ENCODE measurements around the gene PTAR1.

Gene PTAR1

GRCh38 chr9:69744688-69745380 is 15.0 kb downstream of the PTAR1 start:
- no peaks in the 10 kb centered on the region for H3K9me3 ChIP-seq (ENCODE audit: low read length)
- no peak overlapping the region for H3K4me3 ChIP-seq (ENCODE audit: low read length)
- peaks cover 69% of the 10 kb centered on the region for H3K36me3 ChIP-seq (ENCODE audit: insufficient read depth, low read length)
- peaks cover 14% of the 10 kb centered on the region for H3K4me1 ChIP-seq (ENCODE audit: insufficient read depth, low read length)
- H2AFZ ChIP-seq (ENCODE audit: low read depth, low read length): no peak overlapping the region
- H3K27me3 ChIP-seq (ENCODE audit: insufficient read depth, low read length): no peaks in the 10 kb centered on the region

- Histone ChIP-seq H3K36me3 (ENCODE audit: insufficient read depth, low read length) (peaks cover 65% of the 10 kb centered on the region), H2AFZ (ENCODE audit: low read depth, low read length) (no peak overlapping the region)
These were observed 15.9 kb downstream of the PTAR1 start for GRCh38 chr9:69743930-69744329.

GRCh38 chr9:69740872-69741505 is 18.8 kb downstream of the PTAR1 start:
- H3K27me3 ChIP-seq (ENCODE audit: insufficient read depth, low read length): no peaks in the 10 kb centered on the region
- H3K36me3 ChIP-seq (ENCODE audit: insufficient read depth, low read length): peaks cover 56% of the 10 kb centered on the region
- H2AFZ ChIP-seq (ENCODE audit: low read depth, low read length): no peak overlapping the region
- no peaks in the 10 kb centered on the region for H3K4me1 ChIP-seq (ENCODE audit: insufficient read depth, low read length)
- no peak overlapping the region for H3K4me3 ChIP-seq (ENCODE audit: low read length)
- H3K9me3 ChIP-seq (ENCODE audit: low read length): no peaks in the 10 kb centered on the region

More at GRCh38 chr9:69743930-69744329, 15.9 kb downstream of the PTAR1 start:
- no peak overlapping the region for H3K4me3 ChIP-seq (ENCODE audit: low read length)
- H3K4me1 ChIP-seq (ENCODE audit: insufficient read depth, low read length): peaks cover 10% of the 10 kb centered on the region
- H3K9me3 ChIP-seq (ENCODE audit: low read length): no peaks in the 10 kb centered on the region
- no peaks in the 10 kb centered on the region for H3K27me3 ChIP-seq (ENCODE audit: insufficient read depth, low read length)

GRCh38 chr9:69731348-69731747 is 28.5 kb downstream of the PTAR1 start:
- Histone ChIP-seq H3K27me3 (ENCODE audit: insufficient read depth, low read length) (no peaks in the 10 kb centered on the region), H3K9me3 (ENCODE audit: low read length) (peaks cover 4% of the 10 kb centered on the region), H2AFZ (ENCODE audit: low read depth, low read length) (no peak overlapping the region), H3K36me3 (ENCODE audit: insufficient read depth, low read length) (peaks cover 62% of the 10 kb centered on the region), H3K4me3 (ENCODE audit: low read length) (no peak overlapping the region), H3K4me1 (ENCODE audit: insufficient read depth, low read length) (no peaks in the 10 kb centered on the region)

- no peak overlapping the region for H3K4me3 ChIP-seq (ENCODE audit: low read length)
- no peaks in the 10 kb centered on the region for H3K4me1 ChIP-seq (ENCODE audit: insufficient read depth, low read length)
- H3K9me3 ChIP-seq (ENCODE audit: low read length): peaks cover 5% of the 10 kb centered on the region
- H3K36me3 ChIP-seq (ENCODE audit: insufficient read depth, low read length): peaks cover 60% of the 10 kb centered on the region
- no peak overlapping the region for H2AFZ ChIP-seq (ENCODE audit: low read depth, low read length)
- no peaks in the 10 kb centered on the region for H3K27me3 ChIP-seq (ENCODE audit: insufficient read depth, low read length)
These were observed 39.8 kb downstream of the PTAR1 start for GRCh38 chr9:69719983-69720382.

GRCh38 chr9:69719367-69719766 is 40.4 kb downstream of the PTAR1 start:
- H3K36me3 ChIP-seq (ENCODE audit: insufficient read depth, low read length): peaks cover 56% of the 10 kb centered on the region

GRCh38 chr9:69718218-69718617 is 41.6 kb downstream of the PTAR1 start:
- Histone ChIP-seq H3K36me3 (ENCODE audit: insufficient read depth, low read length) (peaks cover 49% of the 10 kb centered on the region), H3K4me1 (ENCODE audit: insufficient read depth, low read length) (no peaks in the 10 kb centered on the region), H2AFZ (ENCODE audit: low read depth, low read length) (no peak overlapping the region), H3K9me3 (ENCODE audit: low read length) (peaks cover 5% of the 10 kb centered on the region), H3K27me3 (ENCODE audit: insufficient read depth, low read length) (no peaks in the 10 kb centered on the region), H3K4me3 (ENCODE audit: low read length) (no peak overlapping the region)

More at GRCh38 chr9:69719367-69719766, 40.4 kb downstream of the PTAR1 start:
- peaks cover 5% of the 10 kb centered on the region for H3K9me3 ChIP-seq (ENCODE audit: low read length)
- no peak overlapping the region for H2AFZ ChIP-seq (ENCODE audit: low read depth, low read length)
- no peaks in the 10 kb centered on the region for H3K4me1 ChIP-seq (ENCODE audit: insufficient read depth, low read length)
- H3K27me3 ChIP-seq (ENCODE audit: insufficient read depth, low read length): no peaks in the 10 kb centered on the region
- H3K4me3 ChIP-seq (ENCODE audit: low read length): no peak overlapping the region

GRCh38 chr9:69715825-69716224 is 44.0 kb downstream of the PTAR1 start:
- Histone ChIP-seq H3K4me1 (ENCODE audit: insufficient read depth, low read length) (no peaks in the 10 kb centered on the region), H3K4me3 (ENCODE audit: low read length) (no peak overlapping the region), H3K36me3 (ENCODE audit: insufficient read depth, low read length) (peaks cover 47% of the 10 kb centered on the region)

GRCh38 chr9:69715096-69715495 is 44.7 kb downstream of the PTAR1 start:
- no peaks in the 10 kb centered on the region for H3K9me3 ChIP-seq (ENCODE audit: low read length)
- peaks cover 50% of the 10 kb centered on the region for H3K36me3 ChIP-seq (ENCODE audit: insufficient read depth, low read length)

More at GRCh38 chr9:69715825-69716224, 44.0 kb downstream of the PTAR1 start:
- Histone ChIP-seq H3K27me3 (ENCODE audit: insufficient read depth, low read length) (no peaks in the 10 kb centered on the region), H2AFZ (ENCODE audit: low read depth, low read length) (no peak overlapping the region), H3K9me3 (ENCODE audit: low read length) (no peaks in the 10 kb centered on the region)

GRCh38 chr9:69697475-69697874 is 62.3 kb downstream of the PTAR1 start:
- Histone ChIP-seq H3K27me3 (ENCODE audit: insufficient read depth, low read length) (peaks cover 3% of the 10 kb centered on the region), H3K4me1 (ENCODE audit: insufficient read depth, low read length) (no peaks in the 10 kb centered on the region), H3K4me3 (ENCODE audit: low read length) (no peak overlapping the region), H3K9me3 (ENCODE audit: low read length) (no peaks in the 10 kb centered on the region), H3K36me3 (ENCODE audit: insufficient read depth, low read length) (no peaks in the 10 kb centered on the region), H2AFZ (ENCODE audit: low read depth, low read length) (no peak overlapping the region)

More at GRCh38 chr9:69715096-69715495, 44.7 kb downstream of the PTAR1 start:
- no peaks in the 10 kb centered on the region for H3K27me3 ChIP-seq (ENCODE audit: insufficient read depth, low read length)
- no peak overlapping the region for H2AFZ ChIP-seq (ENCODE audit: low read depth, low read length)
- no peaks in the 10 kb centered on the region for H3K4me1 ChIP-seq (ENCODE audit: insufficient read depth, low read length)
- H3K4me3 ChIP-seq (ENCODE audit: low read length): no peak overlapping the region

- no peaks in the 10 kb centered on the region for H3K4me1 ChIP-seq (ENCODE audit: insufficient read depth, low read length)
- H2AFZ ChIP-seq (ENCODE audit: low read depth, low read length): no peak overlapping the region
- no peaks in the 10 kb centered on the region for H3K9me3 ChIP-seq (ENCODE audit: low read length)
- H3K27me3 ChIP-seq (ENCODE audit: insufficient read depth, low read length): peaks cover 3% of the 10 kb centered on the region
- no peaks in the 10 kb centered on the region for H3K36me3 ChIP-seq (ENCODE audit: insufficient read depth, low read length)
- H3K4me3 ChIP-seq (ENCODE audit: low read length): no peak overlapping the region
These were observed 63.0 kb downstream of the PTAR1 start for GRCh38 chr9:69696802-69697201.

- Histone ChIP-seq H3K4me3 (ENCODE audit: low read length) (no peak overlapping the region), H3K4me1 (ENCODE audit: insufficient read depth, low read length) (no peaks in the 10 kb centered on the region), H3K9me3 (ENCODE audit: low read length) (no peaks in the 10 kb centered on the region), H3K36me3 (ENCODE audit: insufficient read depth, low read length) (no peaks in the 10 kb centered on the region), H2AFZ (ENCODE audit: low read depth, low read length) (no peak overlapping the region), H3K27me3 (ENCODE audit: insufficient read depth, low read length) (peaks cover 3% of the 10 kb centered on the region)
These were observed 69.7 kb downstream of the PTAR1 start for GRCh38 chr9:69689991-69690538.

- H2AFZ ChIP-seq (ENCODE audit: low read depth, low read length): no peak overlapping the region
- no peak overlapping the region for H3K4me3 ChIP-seq (ENCODE audit: low read length)
- no peaks in the 10 kb centered on the region for H3K36me3 ChIP-seq (ENCODE audit: insufficient read depth, low read length)
- H3K4me1 ChIP-seq (ENCODE audit: insufficient read depth, low read length): no peaks in the 10 kb centered on the region
- no peaks in the 10 kb centered on the region for H3K9me3 ChIP-seq (ENCODE audit: low read length)
- H3K27me3 ChIP-seq (ENCODE audit: insufficient read depth, low read length): no peaks in the 10 kb centered on the region
These were observed 75.9 kb downstream of the PTAR1 start for GRCh38 chr9:69683927-69684326.
